NOMO-1 treated with DMSO at 0.1 percent for 48 hours (cell line): ENCODE data around the gene TMPRSS6.

Source experiments
- DNase-seq: peaks from one replicate; lab custom pipeline; 2025; ENCODE audit not compliant: unreplicated experiment; lab: John Stamatoyannopoulos, UW

Gene TMPRSS6

DNA sequence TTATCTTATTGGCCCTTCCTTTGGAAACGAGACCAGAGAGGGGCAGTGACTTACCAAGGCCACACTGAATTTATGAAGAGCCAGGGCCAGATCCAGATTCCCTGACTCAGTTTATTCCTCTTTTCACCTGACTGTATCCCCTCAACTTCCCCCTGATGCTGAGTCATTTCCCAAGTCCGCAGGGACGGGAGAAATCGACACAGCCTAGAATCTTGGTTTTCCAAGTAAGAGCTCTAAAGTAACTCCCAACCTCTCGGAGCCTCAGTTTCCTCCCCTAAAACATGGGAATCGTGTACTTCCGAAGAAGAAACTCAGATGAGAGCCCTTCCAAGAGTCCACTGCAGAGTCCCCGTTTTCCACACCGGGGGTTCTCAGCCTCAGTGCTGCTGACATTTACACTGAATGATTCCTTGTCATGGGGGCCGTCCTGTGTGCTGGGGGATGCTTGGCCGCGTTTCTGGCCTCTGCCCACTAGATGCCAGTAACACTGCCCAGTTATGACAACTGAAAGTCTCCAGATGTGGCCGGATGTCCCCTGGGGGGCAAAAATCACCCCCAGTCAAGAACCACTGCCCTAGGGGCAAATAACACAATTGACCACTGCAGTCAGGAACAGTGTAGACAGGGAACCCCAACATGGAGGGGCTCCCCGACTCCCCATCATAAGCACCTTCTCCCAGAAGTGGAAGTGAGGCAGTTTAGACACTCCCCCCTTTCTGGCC lies 78.8 kb downstream of the TMPRSS6 start:
- no peak for DNase-seq

DNA sequence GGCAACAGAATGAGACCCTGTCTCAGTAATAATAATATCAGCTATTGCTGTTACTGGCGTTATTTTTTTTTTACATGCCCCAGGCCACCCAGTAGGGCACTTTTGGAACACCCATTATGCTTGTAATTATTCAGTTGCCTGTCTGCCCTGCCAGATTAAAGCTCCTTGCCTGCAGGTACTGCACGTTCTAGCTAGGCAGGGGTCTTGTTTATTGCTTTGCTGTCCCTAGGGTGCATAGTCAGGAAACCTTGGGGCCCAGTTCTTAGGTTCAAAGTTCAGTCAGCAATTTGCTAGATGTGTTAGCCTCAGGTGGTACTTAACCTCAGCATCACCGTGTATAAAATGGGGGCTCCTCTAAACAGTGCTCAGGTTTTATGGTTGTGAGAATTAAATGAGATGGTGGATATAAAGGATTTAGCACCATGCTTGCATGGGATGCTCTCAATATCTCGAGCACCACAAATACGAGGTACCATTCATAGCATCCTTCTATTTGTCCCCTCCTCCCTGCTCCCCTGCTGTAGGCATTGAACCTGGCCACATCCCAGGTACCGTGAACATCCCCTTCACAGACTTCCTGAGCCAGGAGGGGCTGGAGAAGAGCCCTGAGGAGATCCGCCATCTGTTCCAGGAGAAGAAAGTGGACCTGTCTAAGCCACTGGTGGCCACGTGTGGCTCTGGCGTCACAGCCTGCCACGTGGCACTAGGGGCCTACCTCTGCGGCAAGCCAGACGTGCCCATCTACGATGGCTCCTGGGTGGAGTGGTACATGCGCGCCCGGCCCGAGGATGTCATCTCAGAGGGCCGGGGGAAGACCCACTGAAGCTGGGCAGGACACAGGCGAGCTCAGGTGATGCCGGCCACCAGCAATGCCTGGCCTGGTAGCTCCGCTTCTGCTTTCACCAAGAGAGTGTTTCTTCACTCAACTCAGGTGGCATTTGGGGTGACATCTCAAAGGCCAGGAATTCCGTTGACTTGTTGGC lies 80.5 kb downstream of the TMPRSS6 start:
- no peak for DNase-seq

DNA sequence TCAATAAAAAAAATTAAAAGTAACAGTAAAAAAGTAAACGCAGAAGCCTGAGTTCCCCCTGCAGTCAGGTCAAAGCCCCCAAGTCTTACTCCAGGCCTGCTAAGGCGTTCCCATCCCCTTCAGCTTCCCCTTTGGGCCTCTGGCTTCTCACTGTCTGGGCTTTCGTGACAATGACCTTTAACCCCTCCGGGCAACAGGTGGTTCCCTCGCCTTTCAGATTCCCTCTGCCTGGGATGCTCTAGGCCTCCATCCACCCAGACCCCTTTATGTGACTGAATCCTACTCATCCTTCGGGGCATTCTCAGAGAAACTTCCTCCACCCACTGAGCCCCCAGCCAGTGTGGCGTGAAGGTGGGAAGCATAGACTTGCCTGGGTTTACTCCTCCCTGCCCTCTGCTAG lies 82.0 kb downstream of the TMPRSS6 start:
- DNase-seq, result no peak

DNA sequence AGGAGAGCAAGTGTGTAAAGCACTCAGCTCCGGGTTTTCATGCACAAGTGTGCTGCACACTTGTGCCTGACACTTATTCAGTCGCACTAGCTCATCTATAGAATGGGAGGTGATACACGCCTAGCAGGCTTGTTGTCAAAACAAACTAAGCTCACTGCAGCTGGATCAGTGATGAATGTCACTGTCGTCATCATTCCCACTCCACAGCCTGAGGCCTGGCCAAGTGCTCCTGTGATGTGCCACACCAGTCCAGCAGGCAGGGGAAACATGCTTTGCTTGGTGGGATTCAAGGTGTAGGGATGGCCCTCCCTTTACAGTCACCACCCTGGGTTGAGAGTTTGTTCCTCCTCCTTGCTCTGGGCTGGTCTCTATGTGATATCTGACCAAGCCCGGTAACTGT lies 83.2 kb downstream of the TMPRSS6 start:
- no peak for DNase-seq

DNA sequence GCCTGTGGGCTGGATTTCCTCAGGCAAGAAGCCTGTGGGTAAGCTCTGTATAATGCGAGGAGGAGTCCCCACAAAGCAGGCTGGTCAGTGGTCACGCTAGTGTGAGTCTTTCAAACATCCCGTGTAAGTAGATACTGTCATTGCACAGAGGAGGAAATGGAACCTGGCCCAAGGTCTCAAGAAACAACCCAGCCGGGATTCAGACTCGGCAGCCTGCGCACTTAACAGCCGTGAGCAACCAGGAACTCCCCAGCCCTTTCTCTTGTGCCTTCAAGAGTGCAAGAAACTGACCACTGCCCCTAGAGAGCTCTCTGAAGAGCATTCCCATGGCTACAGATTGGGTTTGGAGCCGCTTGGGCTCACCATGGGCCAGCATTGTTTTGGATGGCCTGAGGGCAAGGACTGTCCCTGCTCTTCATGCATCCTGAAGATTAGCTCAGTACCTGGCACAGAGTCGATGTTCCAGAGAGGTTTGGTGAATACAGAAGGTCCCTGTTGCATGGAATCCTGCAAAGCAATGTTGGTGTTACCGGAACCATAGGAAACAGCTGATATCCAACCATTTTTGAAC lies 83.9 kb downstream of the TMPRSS6 start:
- DNase-seq, result no peak

DNA sequence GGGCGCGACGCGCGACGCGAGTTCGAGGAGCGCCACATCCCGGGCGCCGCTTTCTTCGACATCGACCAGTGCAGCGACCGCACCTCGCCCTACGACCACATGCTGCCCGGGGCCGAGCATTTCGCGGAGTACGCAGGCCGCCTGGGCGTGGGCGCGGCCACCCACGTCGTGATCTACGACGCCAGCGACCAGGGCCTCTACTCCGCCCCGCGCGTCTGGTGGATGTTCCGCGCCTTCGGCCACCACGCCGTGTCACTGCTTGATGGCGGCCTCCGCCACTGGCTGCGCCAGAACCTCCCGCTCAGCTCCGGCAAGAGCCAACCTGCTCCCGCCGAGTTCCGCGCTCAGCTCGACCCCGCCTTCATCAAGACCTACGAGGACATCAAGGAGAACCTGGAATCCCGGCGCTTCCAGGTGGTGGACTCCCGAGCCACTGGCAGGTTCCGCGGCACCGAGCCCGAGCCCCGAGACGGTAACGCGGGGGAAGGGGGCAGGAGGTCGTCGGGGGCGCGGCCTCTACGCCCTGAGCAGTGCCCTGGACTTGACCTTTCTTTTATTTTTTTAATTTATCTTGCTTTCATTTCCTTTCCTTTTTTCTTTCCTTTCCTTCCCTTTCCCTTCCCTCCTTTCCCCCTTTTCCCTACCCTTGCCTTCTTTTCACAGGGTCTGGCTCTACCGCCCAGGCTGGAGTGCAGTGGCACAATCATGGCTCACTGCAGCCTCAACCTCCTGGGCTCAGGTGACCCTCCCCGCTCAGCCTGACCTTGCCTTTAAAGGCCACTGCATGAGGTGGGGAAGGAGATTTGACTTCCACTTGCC lies 85.0 kb downstream of the TMPRSS6 start:
- no peak for DNase-seq

DNA sequence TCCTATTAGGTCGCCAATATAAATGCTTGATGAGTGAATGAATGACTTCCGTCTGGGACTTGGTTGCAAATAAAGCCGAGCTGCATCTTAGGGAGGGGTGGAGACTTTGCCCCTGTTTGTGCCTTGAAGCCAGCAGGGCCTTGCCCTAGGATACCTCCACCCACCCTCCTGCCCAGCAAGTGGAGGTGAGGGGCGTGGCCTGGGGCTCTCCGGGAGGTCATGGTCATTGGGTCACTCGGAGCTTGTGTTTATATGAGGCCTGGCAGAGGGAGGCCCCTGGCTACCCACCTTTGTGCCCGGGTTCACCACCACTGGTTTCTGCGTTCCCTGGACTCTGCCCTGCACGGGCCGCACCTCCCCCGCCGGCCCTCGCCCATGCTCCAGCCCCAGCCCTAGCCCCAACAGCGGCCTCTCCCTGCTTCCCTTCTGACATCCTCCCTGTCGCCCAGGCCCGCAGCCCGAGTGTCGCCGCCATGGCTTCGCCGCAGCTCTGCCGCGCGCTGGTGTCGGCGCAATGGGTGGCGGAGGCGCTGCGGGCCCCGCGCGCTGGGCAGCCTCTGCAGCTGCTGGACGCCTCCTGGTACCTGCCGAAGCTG lies 85.7 kb downstream of the TMPRSS6 start:
- no peak for DNase-seq

DNA sequence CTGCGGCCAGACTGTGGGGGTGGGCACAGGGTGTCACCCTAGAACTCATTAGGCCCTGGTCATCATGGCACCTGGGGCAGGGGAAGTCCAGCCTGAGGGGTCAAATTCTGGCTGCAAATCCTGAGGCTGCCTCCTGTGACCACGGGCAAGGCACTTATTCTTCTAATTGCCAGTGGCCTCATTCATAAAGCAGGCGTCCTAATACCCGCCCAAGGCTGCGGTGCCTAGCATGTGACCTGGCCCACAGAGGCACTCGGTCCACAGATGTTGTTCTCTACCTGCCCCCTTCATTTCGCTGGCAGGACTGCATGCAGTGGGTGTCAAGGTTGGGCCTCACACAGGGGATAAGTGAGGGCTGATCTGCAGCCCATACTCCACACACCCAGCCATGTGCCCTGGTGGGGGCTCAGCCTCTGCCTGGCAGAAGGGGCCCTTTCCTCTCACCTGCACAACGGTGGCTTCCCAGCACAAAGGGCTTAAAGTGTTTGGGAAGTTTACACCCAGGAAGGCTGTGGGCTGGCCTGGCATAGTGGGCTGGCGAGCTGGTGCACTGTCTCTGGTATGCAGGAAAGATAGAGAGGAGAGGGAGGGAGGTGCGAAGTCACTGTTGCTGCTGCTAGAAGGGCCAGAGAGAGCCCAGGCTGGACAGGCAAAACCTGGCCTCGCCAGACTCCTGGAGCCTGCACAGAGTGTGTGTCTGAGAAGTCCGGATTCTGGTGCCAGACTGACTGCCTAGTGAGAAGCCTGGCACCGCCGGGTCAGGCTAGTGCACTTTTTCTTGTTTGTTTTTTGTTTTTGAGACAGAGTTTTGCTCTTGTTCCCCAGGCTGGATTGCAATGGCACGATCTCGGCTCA lies 86.8 kb downstream of the TMPRSS6 start:
- no peak for DNase-seq

DNA sequence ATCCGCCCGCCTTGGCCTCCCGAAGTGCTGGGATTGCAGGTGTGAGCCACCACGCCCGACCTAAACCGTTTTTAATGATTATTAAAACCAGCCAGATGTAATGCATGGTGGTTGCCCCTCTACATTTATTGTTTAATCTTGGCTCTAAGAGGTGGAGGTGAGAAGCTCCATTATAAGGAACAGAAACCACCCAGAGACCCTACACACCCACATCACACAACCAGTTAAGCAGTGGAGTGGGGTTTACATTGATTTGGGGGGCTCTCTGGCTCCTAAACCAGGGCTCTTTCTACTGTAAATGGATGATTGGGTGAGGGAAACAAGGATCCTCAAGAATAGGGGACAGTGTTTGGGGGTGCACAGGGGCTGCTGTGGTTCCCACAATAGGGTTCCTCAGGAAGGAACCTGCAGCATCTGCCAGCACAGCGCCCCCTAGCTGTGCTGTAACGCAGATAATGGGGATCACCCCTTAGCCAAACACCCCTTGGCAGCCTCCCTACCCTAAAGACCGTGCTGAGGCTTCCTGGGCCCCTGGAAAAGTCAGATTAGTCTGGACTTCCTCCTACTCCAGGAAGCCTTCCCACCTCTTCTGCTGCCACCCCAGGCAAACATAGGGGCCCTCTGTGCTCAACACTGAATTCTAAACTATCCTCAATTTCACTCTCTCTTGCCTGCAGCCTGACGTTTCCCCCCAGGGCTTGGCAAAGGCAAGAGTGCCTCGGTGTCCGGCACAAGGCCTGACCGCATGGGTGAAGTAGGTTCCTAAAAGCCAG lies 87.6 kb downstream of the TMPRSS6 start:
- no peak for DNase-seq

DNA sequence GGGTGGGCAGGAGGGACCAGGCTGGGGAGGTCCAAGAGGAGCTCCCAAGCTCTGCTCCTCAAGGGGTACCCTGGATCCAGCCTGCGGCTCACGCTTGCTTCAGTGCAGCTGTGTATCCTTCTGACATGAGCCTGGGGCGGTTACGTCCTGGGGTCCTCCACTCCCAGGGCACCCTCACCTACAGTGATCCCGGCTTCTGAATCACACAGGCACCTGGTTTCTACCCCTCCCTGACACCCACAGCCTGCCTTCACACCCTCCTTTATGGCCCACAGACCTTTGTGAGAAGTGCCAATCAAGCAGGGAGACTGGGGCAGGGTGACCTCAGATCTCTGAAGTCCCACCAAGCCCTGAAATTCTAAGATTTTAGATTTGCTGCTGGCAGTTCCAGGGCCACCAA lies 88.5 kb downstream of the TMPRSS6 start:
- no peak for DNase-seq

DNA sequence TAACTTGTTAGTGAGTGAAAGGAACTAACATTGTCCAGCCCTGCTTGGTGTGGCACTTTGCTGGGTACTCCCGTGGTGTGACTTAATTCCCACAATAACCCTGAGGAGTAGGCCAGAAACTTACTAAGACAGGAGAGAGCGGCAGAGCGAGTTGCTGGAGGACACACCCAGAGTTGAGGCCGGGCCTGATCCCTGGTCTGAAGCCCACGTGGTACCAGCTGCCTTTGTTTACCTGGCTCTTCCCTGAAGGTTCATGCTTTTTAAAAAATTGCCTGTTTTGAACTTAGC lies 89.4 kb downstream of the TMPRSS6 start:
- DNase-seq, result peak; percentile 44

DNA sequence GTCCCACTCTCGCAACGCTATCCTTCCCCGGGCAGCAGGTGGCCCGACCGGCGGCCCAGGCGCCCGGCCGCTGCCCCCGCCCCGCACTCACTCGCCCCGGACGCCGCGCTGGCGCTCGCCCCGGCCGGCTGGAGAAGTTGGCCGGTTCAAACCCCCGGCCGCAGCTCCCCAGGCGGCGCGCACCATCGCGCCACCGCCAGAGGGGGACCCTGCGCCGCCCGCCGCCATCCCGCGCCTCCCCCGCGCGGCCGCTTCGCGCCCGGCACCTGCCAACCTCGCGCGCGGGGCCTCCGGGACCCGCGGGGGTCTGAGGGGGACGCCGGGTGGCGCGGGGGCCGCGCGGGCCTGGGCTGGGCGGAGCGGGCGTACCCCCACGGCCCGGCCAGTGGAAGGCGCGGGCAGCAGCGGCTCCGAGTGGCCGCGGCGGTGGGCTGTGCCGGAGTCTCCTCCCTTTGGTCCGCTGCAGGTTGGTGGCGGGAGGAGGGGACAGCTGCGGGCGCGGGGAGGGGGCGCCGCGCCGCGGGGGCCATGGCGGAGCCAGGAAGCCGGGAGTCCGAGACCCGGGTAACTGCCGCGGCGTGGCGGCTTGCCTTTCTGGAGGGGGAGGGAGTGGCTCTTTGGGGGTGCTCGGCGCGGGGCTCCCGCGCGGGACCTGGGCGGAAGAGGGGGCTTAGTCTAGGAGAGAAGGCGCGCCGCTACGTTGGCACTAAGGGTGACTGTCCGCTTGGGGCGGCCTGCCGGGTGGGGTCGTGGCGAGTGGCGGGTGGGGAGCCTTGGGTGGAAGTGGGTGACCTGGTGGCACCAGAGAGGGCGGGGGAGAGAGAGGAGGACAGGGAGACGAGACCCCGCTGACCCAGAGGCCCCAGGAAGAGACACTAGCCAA lies 90.0 kb downstream of the TMPRSS6 start, which contains the start of the genes MPST and TST:
Gene MPST, plus strand, starts transcription at position 434 of the 883 bp plus-strand sequence. Its CDS starts 95 bp downstream, at position 529.
Gene TST, minus strand, starts transcription at position 139 of the 883 bp plus-strand sequence. CDS start 715 bp downstream, outside the sequence.
- peak; percentile 51 for DNase-seq

DNA sequence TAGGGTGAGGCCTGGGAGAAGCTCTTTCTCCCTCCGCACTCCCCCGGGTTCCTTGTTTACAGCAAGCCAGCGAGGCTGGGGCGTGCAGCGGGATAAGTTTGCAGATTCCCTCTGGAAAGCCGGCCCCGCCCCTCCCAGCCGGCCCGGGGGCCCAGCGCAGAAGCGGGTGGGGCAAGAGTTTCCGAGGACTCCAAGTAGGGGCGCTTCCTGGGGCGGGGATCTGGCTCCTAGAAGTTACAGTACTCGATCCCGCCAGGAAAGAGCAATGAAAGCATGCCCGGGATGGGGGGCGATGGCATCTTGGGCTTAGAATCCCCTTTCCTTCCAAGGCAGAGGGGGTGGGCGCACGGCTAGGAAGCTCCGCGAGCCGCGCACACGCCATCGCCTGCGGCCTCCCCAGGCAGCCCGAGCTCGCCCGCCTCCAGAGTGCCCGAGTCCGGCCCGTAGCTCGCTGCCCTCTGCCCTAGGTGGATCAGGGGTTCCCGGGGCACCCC lies 90.7 kb downstream of the TMPRSS6 start:
- no peak for DNase-seq

DNA sequence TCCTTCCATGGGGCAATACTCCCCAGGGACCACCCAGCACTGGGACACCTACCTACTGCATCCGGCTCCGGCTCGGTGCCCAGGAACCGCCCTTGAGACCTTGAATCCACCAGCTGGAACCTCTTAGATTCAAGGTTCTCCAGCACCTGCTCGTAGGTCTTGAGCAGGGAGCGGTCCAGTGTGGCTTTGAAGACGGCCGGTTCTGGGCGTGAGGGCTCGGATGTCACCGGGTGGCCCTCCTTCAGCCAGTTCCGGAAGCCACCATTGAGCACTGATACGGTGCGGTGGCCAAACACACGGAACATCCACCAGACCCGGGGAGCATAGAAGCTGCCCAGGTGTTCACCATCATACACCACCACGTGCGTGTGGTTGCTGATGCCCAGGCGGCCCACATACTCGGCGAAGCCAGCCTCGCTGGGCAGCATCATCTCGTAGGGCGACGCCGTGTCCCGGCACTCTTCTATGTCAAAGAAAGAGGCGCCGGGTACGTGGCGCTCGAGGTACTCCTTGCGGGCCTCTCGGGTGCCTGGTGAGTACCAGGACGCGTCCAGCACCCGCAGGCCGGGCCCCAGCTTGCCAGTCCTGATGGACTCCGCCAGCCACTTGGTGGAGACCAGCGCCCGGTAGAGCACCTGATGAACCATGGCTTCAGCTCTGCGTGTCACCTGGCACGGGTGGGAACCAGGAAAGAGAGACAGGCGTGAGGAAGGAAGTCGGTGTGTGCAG lies 91.3 kb downstream of the TMPRSS6 start:
- no peak for DNase-seq

DNA sequence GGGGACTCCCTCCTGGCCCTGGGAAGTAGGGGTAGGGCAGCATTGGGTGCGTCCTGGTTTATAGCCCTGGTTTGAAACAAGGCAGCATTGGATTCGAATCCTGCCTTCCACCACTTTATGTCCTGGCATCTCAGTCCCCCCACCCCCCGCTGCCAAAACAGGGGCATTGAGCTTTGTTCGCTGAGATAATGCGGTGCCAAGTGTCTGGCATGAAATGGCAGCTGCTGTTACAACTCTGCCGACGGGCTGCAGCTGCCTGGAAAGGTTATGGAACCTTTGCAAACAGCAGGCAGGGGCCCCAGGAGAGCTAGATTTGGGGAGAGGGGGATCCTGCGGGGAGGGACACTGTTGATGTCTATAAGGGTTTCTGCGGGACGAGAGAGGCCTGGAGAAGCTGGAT lies 92.2 kb downstream of the TMPRSS6 start:
- no peak for DNase-seq

DNA sequence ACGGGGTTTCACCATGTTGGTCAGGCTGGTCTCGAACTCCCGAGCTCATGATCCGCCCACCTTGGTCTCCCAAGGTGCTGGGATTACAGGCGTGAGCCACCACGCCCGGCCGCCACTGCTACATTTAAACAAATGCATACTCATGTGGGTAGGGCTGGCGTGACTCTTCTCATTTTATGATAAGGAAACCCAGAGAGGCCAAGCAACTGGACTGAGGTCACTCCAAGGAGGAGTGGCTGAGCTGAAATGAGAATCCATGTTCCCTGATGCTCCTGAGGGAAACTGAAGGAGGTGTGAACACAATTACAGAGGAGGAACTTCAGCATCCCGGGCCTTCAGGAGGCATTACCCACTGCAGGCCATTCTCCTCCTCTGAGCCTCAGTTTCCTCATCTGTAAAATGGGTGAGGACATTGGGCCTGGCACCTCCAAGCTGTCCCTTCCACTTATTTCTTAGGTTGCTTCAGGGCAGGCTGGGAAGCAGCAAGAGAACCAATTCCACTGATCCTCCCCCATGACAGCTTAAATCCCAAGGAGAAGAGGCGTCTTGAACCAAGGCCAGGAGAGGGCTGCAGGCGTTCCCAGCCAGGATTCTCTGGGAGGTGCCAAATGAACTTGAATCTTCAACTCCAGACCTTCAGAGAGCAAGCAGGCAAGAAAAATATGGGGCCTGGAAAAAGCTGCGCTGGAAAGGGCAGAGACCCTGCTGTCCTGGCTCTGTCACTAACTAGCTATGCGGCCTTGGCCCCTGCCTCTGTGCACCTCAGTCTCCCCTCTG lies 93.2 kb downstream of the TMPRSS6 start:
- no peak for DNase-seq

DNA sequence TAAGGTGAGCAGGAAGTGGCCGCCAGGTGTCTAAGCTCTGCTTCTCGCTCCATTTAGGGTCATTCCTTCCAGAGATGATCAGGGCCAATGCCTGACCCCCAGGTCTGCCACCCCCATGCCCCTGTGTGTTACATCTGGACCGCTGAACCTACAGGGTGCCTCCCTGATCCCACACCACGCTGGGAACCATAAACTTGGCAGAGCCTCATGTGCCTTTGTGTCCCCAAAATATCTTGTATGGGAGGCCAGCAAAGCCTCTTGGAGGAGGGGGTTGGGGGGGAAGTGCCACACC lies 94.0 kb downstream of the TMPRSS6 start:
- DNase-seq, result no peak
